ENCODE measurements around the gene RSKR. TPM values are rescaled to one million over a fixed set of nuclear protein-coding genes. Genes with fewer than 3 reads are reported as not detected.

Gene RSKR
- total and polyA plus RNA-seq, 9 of the 15 experiments (the other 6 are each of a cell fraction or from before 2014, with no cell fraction given) = 1.4 to 42.3 (median 16.2) TPM

GRCh38 chr17:28571361-28572122 lies 42.4 kb downstream of the RSKR start, which contains the start of gene PIGS (continued):
- TF ChIP-seq E2F4 (CRISPR knock-in tag; IDR thresholded peaks at IDR 0.05; ENCODE audit: low read depth) = no peak
- TF ChIP-seq ARHGAP35 (IDR thresholded peaks at IDR 0.05; ENCODE audit: partially characterized antibody) = no peak
- TF ChIP-seq ZNF589 (CRISPR knock-in tag; IDR thresholded peaks at IDR 0.05; ENCODE audit: low read depth) = no peak
- TF ChIP-seq NR2F6 (CRISPR knock-in tag; IDR thresholded peaks at IDR 0.05) = no peak
- TF ChIP-seq BRD9 (IDR thresholded peaks at IDR 0.05; ENCODE audit: low read depth, partially characterized antibody) = no peak
- TF ChIP-seq CBX1 (IDR thresholded peaks at IDR 0.05; ENCODE audit: low read depth) = peak; percentile 78; the same call in 1 of the 2 replicates
- TF ChIP-seq ZNF384 (IDR thresholded peaks at IDR 0.05; ENCODE audit: low read depth, low read length) = no peak; the same call in 1 of the 2 replicates
- TF ChIP-seq ZNF76 (CRISPR knock-in tag; IDR thresholded peaks at IDR 0.05; ENCODE audit: borderline replicate concordance) = no peak
- TF ChIP-seq ZNF184 (CRISPR knock-in tag; IDR thresholded peaks at IDR 0.05) = no peak
- TF ChIP-seq SLC30A9 (CRISPR knock-in tag; IDR thresholded peaks at IDR 0.05) = no peak
- no peak for TF ChIP-seq RAD21 (CRISPR knock-in tag; conservative IDR thresholded peaks at IDR 0.05 in 1 of 2, IDR thresholded peaks at IDR 0.05 in 1 of 2)
- no peak for TF ChIP-seq ZC3H8 (IDR thresholded peaks at IDR 0.05)
- TF ChIP-seq ZNF696 (CRISPR knock-in tag; conservative IDR thresholded peaks at IDR 0.05) = no peak
- no peak for TF ChIP-seq PPARD (CRISPR knock-in tag; IDR thresholded peaks at IDR 0.05)
- no peak for TF ChIP-seq CBX3 (IDR thresholded peaks at IDR 0.05; ENCODE audit: borderline replicate concordance in 1 of 2, low read length in 2 of 2)
- TF ChIP-seq ETS2 (tag; IDR thresholded peaks at IDR 0.05; ENCODE audit: borderline replicate concordance, poor library complexity, severe bottlenecking) = no peak
- TF ChIP-seq REST (IDR thresholded peaks at IDR 0.05; ENCODE audit: borderline replicate concordance) = no peak
- TF ChIP-seq REST (CRISPR knock-in tag; IDR thresholded peaks at IDR 0.05; ENCODE audit: low read depth) = no peak
- no peak for TF ChIP-seq NCOR1 (IDR thresholded peaks at IDR 0.05)

Data from K562 (cell line).